K562 (cell line): ENCODE data around the gene TMEM266. TPM values are rescaled to one million over a fixed set of nuclear protein-coding genes. Genes with fewer than 3 reads are reported as not detected.

Experiments used
- ATAC-seq: fragments of 200-7000 bp; cut with Tn5 transposase; 3 replicates; pipeline ENCODE4 v1.9.1; 2020; ENCODE audit warnings: moderate library complexity
- BruUV-seq: library from RNA; stranded (reverse); fragments of 400-500 nt; replicated peaks from 2 replicates; lab custom pipeline; 2021; lab: Mats Ljungman, UMichigan
- CTCF ChIA-PET: fragments of 300-600 bp; formaldehyde crosslinking; extraction: SDS; loops from one replicate; lab custom pipeline; 2021; ENCODE audit warnings: low intra/inter-chr PET ratio; lab: Yijun Ruan, JAX
- POLR2A ChIA-PET: fragments of 300-600, 350-650 bp; sonication (Branson Sonifier 250); formaldehyde crosslinking; extraction: SDS; loops from one replicate; lab custom pipeline; 2021; ENCODE audit warnings: antibody characterized with exemption, inconsistent platforms; lab: Yijun Ruan, JAX
- DNase-seq, 4 experiments: peaks; one replicate each; pipeline versions ENCODE4 v3.0.0 to v3.0.0-alpha.2; 2011 to 2018; ENCODE audit warnings: low spot score in 3 of 4, mixed read lengths in 3 of 4; ENCODE audit errors: extremely low read depth in 1 of 4
- FAIRE-seq: peaks from 2 replicates; lab custom pipeline; 2011; peaks lifted over from hg19 to GRCh38; lab: Jason Lieb, UNC
- H2AFZ ChIP-seq: 2 replicates; pipeline ENCODE4 v1.6.0; 2011; ENCODE audit warnings: low read depth, low read length, control low read depth, inconsistent platforms
- H3K27ac ChIP-seq: fragments of 200-600 bp; 3 replicates; pipeline ENCODE4 v1.8.0; 2011; ENCODE audit warnings: low read depth, mild to moderate bottlenecking, control low read depth, inconsistent platforms, low read length, moderate library complexity, mixed read lengths; ENCODE audit errors: extremely low read depth
- H3K27me3 ChIP-seq, 2 experiments: fragments of 300-600 bp in 1 of 2; 2 replicates in 1 of 2; 3 replicates in 1 of 2; pipeline versions ENCODE4 v1.6.0 to v1.8.0; 2011; ENCODE audit warnings: inconsistent platforms in 2 of 2, low read length in 2 of 2, mild to moderate bottlenecking in 1 of 2, mixed read lengths in 1 of 2, moderate library complexity in 1 of 2; ENCODE audit not compliant: control insufficient read depth in 2 of 2, insufficient read depth in 2 of 2
- H3K36me3 ChIP-seq: fragments of 300-600 bp; 3 replicates; pipeline ENCODE4 v1.8.0; 2011; ENCODE audit warnings: mild to moderate bottlenecking, low read length, inconsistent platforms; ENCODE audit not compliant: control insufficient read depth, insufficient read depth
- H3K4me1 ChIP-seq, 2 experiments: fragments of 200-600 bp in 1 of 2; replicated peaks in 1 of 2; 2 replicates in 1 of 2; 3 replicates in 1 of 2; pipeline versions ENCODE4 v1.5.1 to v1.8.0; 2011; ENCODE audit warnings: inconsistent platforms in 2 of 2, low read length in 2 of 2, mild to moderate bottlenecking in 1 of 2, mixed read lengths in 1 of 2, moderate library complexity in 1 of 2; ENCODE audit not compliant: control insufficient read depth in 2 of 2, insufficient read depth in 2 of 2
- H3K4me2 ChIP-seq: 2 replicates; pipeline ENCODE4 v1.6.1; 2011; ENCODE audit warnings: low read length, control low read depth, inconsistent platforms, mixed read lengths; ENCODE audit not compliant: insufficient read depth
- H3K4me3 ChIP-seq: fragments of 200-600 bp; sonication (generic), shearing (Covaris generic); 2 replicates; pipeline ENCODE4 v1.5.1; 2016; ENCODE audit warnings: control low read depth, inconsistent platforms
- H3K79me2 ChIP-seq: fragments of 200-600 bp; 3 replicates; pipeline ENCODE4 v1.8.0; 2011; ENCODE audit warnings: low read length, inconsistent platforms; ENCODE audit not compliant: control insufficient read depth, insufficient read depth
- H3K9ac ChIP-seq, 2 experiments: 2 replicates each; pipeline versions ENCODE4 v1.6.0 to v1.6.1; 2011; ENCODE audit warnings: low read depth in 2 of 2, low read length in 2 of 2, control low read depth in 1 of 2, inconsistent platforms in 1 of 2, mild to moderate bottlenecking in 1 of 2, mixed read lengths in 1 of 2; ENCODE audit not compliant: insufficient read depth in 1 of 2
- H3K9me1 ChIP-seq: one replicate; pipeline ENCODE4 v1.6.0; 2011; ENCODE audit warnings: inconsistent platforms, mild to moderate bottlenecking, low read length, moderate library complexity; ENCODE audit not compliant: control insufficient read depth, insufficient read depth
- H3K9me3 ChIP-seq: replicated peaks from 2 replicates; pipeline ENCODE4 v1.5.1; 2011; ENCODE audit warnings: low read depth, low read length, inconsistent platforms; ENCODE audit not compliant: control insufficient read depth, insufficient read depth
- H4K20me1 ChIP-seq: replicated peaks from 2 replicates; pipeline ENCODE4 v1.6.1; 2011; ENCODE audit warnings: low read length, inconsistent platforms, mixed read lengths; ENCODE audit not compliant: control insufficient read depth, insufficient read depth
- E2F6 ChIP-seq, 2 experiments: IDR thresholded peaks; 2 replicates each; pipeline ENCODE4 v1.6.1; 2011; ENCODE audit warnings: borderline replicate concordance in 1 of 2, control low read depth in 1 of 2, low read depth in 1 of 2, low read length in 1 of 2, mild to moderate bottlenecking in 1 of 2, mixed read lengths in 1 of 2, moderate library complexity in 1 of 2; ENCODE audit not compliant: insufficient read depth in 1 of 2, insufficient read length in 1 of 2, poor library complexity in 1 of 2, severe bottlenecking in 1 of 2; ENCODE audit errors: extremely low read depth in 1 of 2
- GTF2F1 ChIP-seq: IDR thresholded peaks from 2 replicates; pipeline ENCODE4 v1.6.1; 2011; ENCODE audit warnings: low read depth, low read length, improper control_type of control experiment
- NUFIP1 ChIP-seq: fragments of 450-650 bp; IDR thresholded peaks from 2 replicates; pipeline ENCODE4 v1.6.1; 2018; ENCODE audit not compliant: partially characterized antibody
- SETDB1 ChIP-seq: IDR thresholded peaks from one replicate; pipeline ENCODE4 v1.6.1; 2012; ENCODE audit warnings: low read length, control low read depth, inconsistent platforms
- TFAP4 ChIP-seq: sonication (generic); formaldehyde crosslinking; IDR thresholded peaks from 2 replicates; pipeline ENCODE4 v1.8.0; 2022; ENCODE audit warnings: missing genetic modification reagents, mild to moderate bottlenecking, moderate library complexity, borderline replicate concordance
- ZNF511 ChIP-seq: sonication (generic); formaldehyde crosslinking; IDR thresholded peaks from 2 replicates; pipeline ENCODE4 v1.8.0; 2022; ENCODE audit warnings: mild to moderate bottlenecking, missing genetic modification reagents
- WGBS: fragments of 100-300 bp; shearing (Covaris generic); methylation state at CpG from one replicate; pipeline ENCODE4 v1.1.6; 2016; ENCODE audit warnings: low coverage, mixed read lengths; ENCODE audit not compliant: insufficient coverage; ENCODE audit errors: missing lambda C conversion rate; 5-methylcytosine and 5-hydroxymethylcytosine counted together
- in situ Hi-C: fragments of 300-500 bp; cut with MboI; formaldehyde crosslinking; loops from 4 replicates; pipeline ENCODE4 v1.15.0; 2018; ENCODE audit warnings: inconsistent platforms, mixed read lengths
- intact Hi-C: fragments of 100-400 bp; cut with micrococcal nuclease; formaldehyde crosslinking; loops from 2 replicates; pipeline ENCODE4 v1.14.2; 2022
- polyA plus RNA-seq, 8 experiments: library from polyadenylated mRNA; depleted of rRNA in 4 of 8; stranded (reverse) in 5 of 8; unstranded in 3 of 8; fragments of >200 nt; fragmentation: Nextera tagmentation in 2 of 8; fragmentation: Illumina TruSeq in 1 of 8; extraction: Ambion mirVana in 2 of 8; extraction: Trizol in 1 of 8; gene quantifications; 2 replicates each; pipeline versions ENCODE4 v1.2.1 to v1.2.3, GENCODE V29; 2011 to 2014; ENCODE audit warnings: inconsistent platforms in 1 of 8, missing spikeins in 1 of 8
- total RNA-seq, 7 experiments: library from RNA; depleted of rRNA in 6 of 7; stranded (reverse); fragments of >200 nt in 6 of 7; fragmentation: Illumina TruSeq in 2 of 7; extraction: Trizol in 2 of 7; gene quantifications; 2 replicates each; pipeline versions ENCODE4 v1.2.1 to v1.2.3, GENCODE V29; 2011 to 2021; ENCODE audit warnings: low replicate concordance in 1 of 7

TMEM266 gene
- total and polyA plus RNA-seq, 9 of the 15 experiments (the other 6 are each of a cell fraction or from before 2014, with no cell fraction given), result not detected

- no peak for TF ChIP-seq GTF2F1
- TF ChIP-seq, all 486 proteins: peak for 0
Measured at GRCh38 chr15:76165951-76166350, 106.2 kb downstream of the TMEM266 start (continued).

- no peaks in the 10 kb centered on the region for H3K9me1 ChIP-seq
- no peaks in the 10 kb centered on the region for H3K9me3 ChIP-seq
- ChIA-PET POLR2A (interaction anchor here (0.6 to 1.3 kb wide), 3 partner anchors 9 to 182 kb away, joined by 3 to 4 read pairs (median 3); no protein-coding TSS in a partner anchor), CTCF (no interaction called here)
- in situ Hi-C loops, result no loop called here
- peak overlapping the region; percentile 36 for H3K4me2 ChIP-seq
- H3K36me3 ChIP-seq, result no peaks in the 10 kb centered on the region
- H3K27me3 ChIP-seq, result peaks cover 25 to 72% of the 10 kb centered on the region in 2 experiments
- no peak overlapping the region for H3K27ac ChIP-seq
- peak; percentile 57 for ATAC-seq
- FAIRE-seq, result peak; percentile 19
- intact Hi-C loops, result no loop called here
- H3K4me1 ChIP-seq, result peaks cover 3 to 13% of the 10 kb centered on the region in 2 experiments; a peak in 3 of 5 replicates
- TF ChIP-seq TFAP4 (CRISPR knock-in tag) (peak; percentile 33; the same call in 1 of the 2 replicates), ZNF511 (CRISPR knock-in tag) (no peak), SETDB1 (no peak), E2F6 (IDR thresholded peaks at IDR 0.05; ENCODE audit: borderline replicate concordance in 1 of 2, extremely low read depth in 1 of 2, insufficient read depth in 1 of 2, insufficient read length in 1 of 2, low read depth in 1 of 2, low read length in 1 of 2, poor library complexity in 1 of 2, severe bottlenecking in 1 of 2) (no peak), NUFIP1 (no peak)
- H4K20me1 ChIP-seq, result 0 out of 2 replicates have a peak, but pooled peaks cover 7% of the 10 kb centered on the region
- WGBS, result 30% methylated on average over 14 of the region's 14 CpGs
- no peaks in the 10 kb centered on the region for H3K79me2 ChIP-seq
- H2AFZ ChIP-seq, result peak overlapping the region; percentile 94
- H3K4me3 ChIP-seq, result no peak overlapping the region
- peak in 1 of 4 experiments; percentile 24 for DNase-seq
- peak overlapping the region in 1 of 2 experiments; percentile 52; a peak in 1 of 4 replicates for H3K9ac ChIP-seq
- no TSS peak for BruUV-seq
Measured at GRCh38 chr15:76168237-76168984, 108.6 kb downstream of the TMEM266 start.
